IMR-90 (cell line): ENCODE data around the gene ABCA9. TPM values are rescaled to one million over a fixed set of nuclear protein-coding genes. Genes with fewer than 3 reads are reported as not detected.

Experiments used
- ATAC-seq: fragments of 200-7000 bp; cut with Tn5 transposase; 2 replicates; pipeline ENCODE4 v1.9.1; 2020; ENCODE audit warnings: low read depth, mild to moderate bottlenecking, moderate library complexity
- BruUV-seq: library from RNA; stranded (reverse); fragments of 400-500 nt; replicated peaks from 2 replicates; lab custom pipeline; 2021; lab: Mats Ljungman, UMichigan
- CTCF ChIA-PET: fragments of 300-600 bp; formaldehyde crosslinking; extraction: SDS; loops from one replicate; lab custom pipeline; 2021; ENCODE audit warnings: antibody characterized with exemption; lab: Yijun Ruan, JAX
- POLR2A ChIA-PET: fragments of 300-600 bp; sonication (Branson Sonifier 250); formaldehyde crosslinking; loops from one replicate; lab custom pipeline; 2022; ENCODE audit warnings: antibody characterized with exemption; ENCODE audit not compliant: unreplicated experiment; lab: Charles Lee
- DNase-seq: peaks from one replicate; pipeline ENCODE4 v3.0.0; 2013
- H2AFZ ChIP-seq: replicated peaks from 2 replicates; pipeline ENCODE3; 2013; ENCODE audit warnings: low read length, mild to moderate bottlenecking; ENCODE audit not compliant: poor library complexity
- H2AK5ac ChIP-seq: 2 replicates; pipeline ENCODE4 v1.6.1; 2013; ENCODE audit warnings: low read depth, low read length, inconsistent platforms
- H2AK9ac ChIP-seq: replicated peaks from 2 replicates; pipeline ENCODE3; 2013; ENCODE audit warnings: mild to moderate bottlenecking, low read depth, low read length, moderate library complexity; ENCODE audit not compliant: poor library complexity
- H2BK120ac ChIP-seq: 2 replicates; pipeline ENCODE4 v1.6.1; 2013; ENCODE audit warnings: low read depth, low read length, inconsistent platforms
- H2BK15ac ChIP-seq: 3 replicates; pipeline ENCODE4 v1.6.1; 2013; ENCODE audit warnings: low read depth, low read length, inconsistent platforms
- H2BK20ac ChIP-seq: 2 replicates; pipeline ENCODE4 v1.6.1; 2013; ENCODE audit warnings: low read depth, mild to moderate bottlenecking, inconsistent platforms, low read length, moderate library complexity
- H2BK5ac ChIP-seq: 2 replicates; pipeline ENCODE4 v1.6.1; 2013; ENCODE audit warnings: mild to moderate bottlenecking, low read depth, low read length, inconsistent platforms; ENCODE audit not compliant: poor library complexity, severe bottlenecking
- H3K14ac ChIP-seq: replicated peaks from 2 replicates; pipeline ENCODE4 v1.6.1; 2013; ENCODE audit warnings: low read depth, low read length, inconsistent platforms
- H3K18ac ChIP-seq: 2 replicates; pipeline ENCODE4 v1.6.1; 2013; ENCODE audit warnings: low read depth, low read length, control low read depth
- H3K23ac ChIP-seq: 2 replicates; pipeline ENCODE4 v1.6.1; 2013; ENCODE audit warnings: low read depth, low read length, inconsistent platforms
- H3K27ac ChIP-seq: 2 replicates; pipeline ENCODE4 v1.5.1; 2013; ENCODE audit warnings: mild to moderate bottlenecking, control low read depth, low read length; ENCODE audit not compliant: insufficient read depth
- H3K27me3 ChIP-seq: 2 replicates; pipeline ENCODE4 v1.6.1; 2013; ENCODE audit warnings: low read length; ENCODE audit not compliant: control insufficient read depth, insufficient read depth
- H3K36me3 ChIP-seq: 2 replicates; pipeline ENCODE4 v1.6.1; 2013; ENCODE audit warnings: low read length, mixed read lengths; ENCODE audit not compliant: control insufficient read depth, insufficient read depth
- H3K4ac ChIP-seq: 2 replicates; pipeline ENCODE4 v1.6.1; 2013; ENCODE audit warnings: low read depth, low read length, inconsistent platforms
- H3K4me1 ChIP-seq: 2 replicates; pipeline ENCODE4 v1.6.1; 2013; ENCODE audit warnings: low read length, mixed read lengths; ENCODE audit not compliant: control insufficient read depth, insufficient read depth
- H3K4me2 ChIP-seq: 2 replicates; pipeline ENCODE4 v1.6.1; 2013; ENCODE audit warnings: low read depth, mild to moderate bottlenecking, control low read depth, low read length, moderate library complexity
- H3K4me3 ChIP-seq: 2 replicates; pipeline ENCODE4 v1.5.1; 2013; ENCODE audit warnings: low read depth, mild to moderate bottlenecking, control low read depth, low read length, moderate library complexity; ENCODE audit not compliant: insufficient read depth
- H3K56ac ChIP-seq: 2 replicates; pipeline ENCODE4 v1.6.1; 2013; ENCODE audit warnings: low read length, inconsistent platforms; ENCODE audit not compliant: insufficient read depth; ENCODE audit errors: extremely low read depth
- H3K79me1 ChIP-seq, 2 experiments: 2 replicates each; pipeline ENCODE4 v1.6.1; 2013; ENCODE audit warnings: low read length in 2 of 2, inconsistent platforms in 1 of 2, low read depth in 1 of 2
- H3K9ac ChIP-seq: 2 replicates; pipeline ENCODE4 v1.6.1; 2013; ENCODE audit warnings: low read depth, low read length, control low read depth
- H3K9me1 ChIP-seq: 2 replicates; pipeline ENCODE4 v1.6.1; 2013; ENCODE audit warnings: low read length, inconsistent platforms; ENCODE audit not compliant: insufficient read depth
- H3K9me3 ChIP-seq: 2 replicates; pipeline ENCODE4 v1.6.1; 2013; ENCODE audit warnings: low read length; ENCODE audit not compliant: control insufficient read depth, insufficient read depth
- H4K20me1 ChIP-seq: 2 replicates; pipeline ENCODE4 v1.6.1; 2013; ENCODE audit warnings: low read length, inconsistent platforms; ENCODE audit not compliant: insufficient read depth
- H4K5ac ChIP-seq: 2 replicates; pipeline ENCODE4 v1.6.1; 2013; ENCODE audit warnings: mild to moderate bottlenecking, low read depth, low read length, control low read depth
- H4K8ac ChIP-seq, 2 experiments: 2 replicates each; pipeline ENCODE4 v1.6.1; 2013; ENCODE audit warnings: low read depth in 2 of 2, low read length in 2 of 2, control low read depth in 1 of 2, inconsistent platforms in 1 of 2
- H4K91ac ChIP-seq: 2 replicates; pipeline ENCODE4 v1.6.1; 2013; ENCODE audit warnings: low read depth, low read length, inconsistent platforms; ENCODE audit not compliant: insufficient read depth
- BHLHE40 ChIP-seq: fragments of 150-350 bp; IDR thresholded peaks from 2 replicates; pipeline ENCODE4 v1.6.1; 2016; ENCODE audit warnings: mild to moderate bottlenecking, low read depth, low read length
- CEBPB ChIP-seq: IDR thresholded peaks from 2 replicates; pipeline ENCODE4 v1.6.1; 2012; ENCODE audit warnings: low read depth, low read length, improper control_type of control experiment
- CHD1 ChIP-seq: IDR thresholded peaks from 2 replicates; pipeline ENCODE4 v1.6.1; 2012; ENCODE audit warnings: low read depth, low read length, improper control_type of control experiment
- CTCF ChIP-seq: conservative IDR thresholded peaks from 2 replicates; pipeline ENCODE4 v1.5.1; 2012; ENCODE audit warnings: mild to moderate bottlenecking, low read depth, low read length, improper control_type of control experiment
- ELK1 ChIP-seq: fragments of 150-350 bp; IDR thresholded peaks from 2 replicates; pipeline ENCODE4 v1.6.1; 2016; ENCODE audit warnings: low read depth, mild to moderate bottlenecking, low read length, moderate library complexity, borderline replicate concordance
- FOS ChIP-seq: fragments of 150-350 bp; IDR thresholded peaks from 2 replicates; pipeline ENCODE4 v1.6.1; 2016; ENCODE audit warnings: low read depth, low read length
- MAFK ChIP-seq: IDR thresholded peaks from 2 replicates; pipeline ENCODE4 v1.6.1; 2012; ENCODE audit warnings: low read depth, low read length, improper control_type of control experiment
- MAZ ChIP-seq: IDR thresholded peaks from 2 replicates; pipeline ENCODE4 v1.6.1; 2012; ENCODE audit warnings: low read depth, mild to moderate bottlenecking, low read length, improper control_type of control experiment, moderate library complexity, borderline replicate concordance
- MXI1 ChIP-seq: IDR thresholded peaks from 2 replicates; pipeline ENCODE4 v1.6.1; 2012; ENCODE audit warnings: low read depth, mild to moderate bottlenecking, low read length, moderate library complexity, borderline replicate concordance
- NFE2L2 ChIP-seq: fragments of 150-350 bp; IDR thresholded peaks from 2 replicates; pipeline ENCODE4 v1.6.1; 2016; ENCODE audit warnings: low read depth, mild to moderate bottlenecking, low read length
- POLR2A ChIP-seq: IDR thresholded peaks from 2 replicates; pipeline ENCODE4 v1.6.1; 2012; ENCODE audit warnings: mild to moderate bottlenecking, low read depth, low read length
- RAD21 ChIP-seq: IDR thresholded peaks from 2 replicates; pipeline ENCODE4 v1.6.1; 2012; ENCODE audit warnings: low read length, improper control_type of control experiment
- RCOR1 ChIP-seq: IDR thresholded peaks from 2 replicates; pipeline ENCODE4 v1.6.1; 2012; ENCODE audit warnings: mild to moderate bottlenecking, low read length, improper control_type of control experiment; ENCODE audit not compliant: insufficient replicate concordance
- RFX5 ChIP-seq: IDR thresholded peaks from 2 replicates; pipeline ENCODE4 v1.8.0; 2012; ENCODE audit warnings: low read depth, mild to moderate bottlenecking, low read length, moderate library complexity
- SMC3 ChIP-seq: fragments of 150-350 bp; IDR thresholded peaks from 2 replicates; pipeline ENCODE4 v1.6.1; 2016; ENCODE audit warnings: low read depth, mild to moderate bottlenecking, antibody characterized with exemption, low read length, moderate library complexity
- WGBS, 2 experiments: methylation state at CpG; one replicate each; pipeline versions ENCODE4 v1.1.5 to v1.1.7; 2013; ENCODE audit warnings: missing lambda C conversion rate in 2 of 2; ENCODE audit not compliant: insufficient read length in 1 of 2; ENCODE audit errors: extremely low coverage in 2 of 2; 5-methylcytosine and 5-hydroxymethylcytosine counted together
- dilution Hi-C: fragments of 300-500 bp; cut with HindIII; formaldehyde crosslinking; loops from one replicate; pipeline ENCODE4 v1.14.3; 2018; ENCODE audit warnings: low sequenced_read_pairs; ENCODE audit not compliant: unreplicated experiment
- in situ Hi-C: fragments of 300-500 bp; cut with MboI; formaldehyde crosslinking; loops from 3 replicates; pipeline ENCODE4 v1.14.3; 2019; ENCODE audit warnings: low sequenced_read_pairs, inconsistent platforms, mixed read lengths
- intact Hi-C: fragments of 100-400 bp; cut with micrococcal nuclease; formaldehyde crosslinking; loops from 2 replicates; pipeline ENCODE4 v1.10.0; 2022
- polyA plus RNA-seq, 3 experiments: library from polyadenylated mRNA; depleted of rRNA; stranded (reverse); fragments of >200 nt; gene quantifications; 2 replicates each; pipeline ENCODE4 v1.2.3, GENCODE V29; 2012; ENCODE audit warnings: low replicate concordance in 1 of 3
- total RNA-seq: library from RNA; depleted of rRNA; stranded (reverse); fragments of >200 nt; gene quantifications from 2 replicates; pipeline ENCODE4 v1.2.3, GENCODE V29; 2012
- TF ChIP-seq, protein P1 (sequence below): fragments of 150-350 bp; IDR thresholded peaks from 2 replicates; pipeline ENCODE4 v1.6.1; 2017; ENCODE audit warnings: mild to moderate bottlenecking, antibody characterized with exemption, low read length, low read depth

ABCA9 gene
- total and polyA plus RNA-seq, 2 of the 4 experiments (the other 2 are of a cell fraction) = under 0.01 TPM; not detected in 1

- Histone ChIP-seq H3K56ac (no peak overlapping the region), H3K4ac (no peak overlapping the region), H4K5ac (no peak overlapping the region), H3K4me2 (no peak overlapping the region), H2BK15ac (no peak overlapping the region), H3K9me3 (no peaks in the 10 kb centered on the region), H2BK20ac (no peak overlapping the region), H3K27me3 (no peaks in the 10 kb centered on the region), H3K36me3 (no peaks in the 10 kb centered on the region), H2AK9ac (no peak overlapping the region), H2AK5ac (no peak overlapping the region), H3K9me1 (no peaks in the 10 kb centered on the region), H2BK5ac (no peak overlapping the region), H4K8ac (no peak overlapping the region), H2AFZ (no peak overlapping the region), H3K79me1 (no peaks in the 10 kb centered on the region), H4K20me1 (no peaks in the 10 kb centered on the region), H3K27ac (no peak overlapping the region), H3K9ac (no peak overlapping the region), H2BK120ac (no peak overlapping the region), H4K91ac (no peak overlapping the region), H3K4me1 (no peaks in the 10 kb centered on the region), H3K23ac (no peak overlapping the region), H3K18ac (no peak overlapping the region), H3K4me3 (no peak overlapping the region), H3K14ac (no peak overlapping the region)
- intact Hi-C loops = loop anchor here (10.0 kb wide), 1 partner anchor 282 kb away; no protein-coding TSS in a partner anchor
- in situ Hi-C loops = no loop called here
- POLR2A ChIA-PET = no interaction called here
- CTCF ChIA-PET = interaction anchor here (1.0 kb wide), 1 partner anchor 31 kb away, joined by 3 read pairs; no protein-coding TSS in a partner anchor
- no peak for TF ChIP-seq MAZ
- no peak for TF ChIP-seq RCOR1
- TF ChIP-seq, protein P1, sequence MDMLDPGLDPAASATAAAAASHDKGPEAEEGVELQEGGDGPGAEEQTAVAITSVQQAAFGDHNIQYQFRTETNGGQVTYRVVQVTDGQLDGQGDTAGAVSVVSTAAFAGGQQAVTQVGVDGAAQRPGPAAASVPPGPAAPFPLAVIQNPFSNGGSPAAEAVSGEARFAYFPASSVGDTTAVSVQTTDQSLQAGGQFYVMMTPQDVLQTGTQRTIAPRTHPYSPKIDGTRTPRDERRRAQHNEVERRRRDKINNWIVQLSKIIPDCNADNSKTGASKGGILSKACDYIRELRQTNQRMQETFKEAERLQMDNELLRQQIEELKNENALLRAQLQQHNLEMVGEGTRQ = no peak
- no peak for TF ChIP-seq CHD1
- no peak for TF ChIP-seq MXI1
- TF ChIP-seq FOS = no peak
- TF ChIP-seq RFX5 = no peak
- TF ChIP-seq BHLHE40 = no peak
- no peak for TF ChIP-seq POLR2A
- no peak for TF ChIP-seq SMC3
- TF ChIP-seq MAFK = no peak
- TF ChIP-seq CEBPB = no peak
- no peak for TF ChIP-seq NFE2L2
- TF ChIP-seq RAD21 = no peak
- TF ChIP-seq ELK1 = no peak
- TF ChIP-seq CTCF = no peak
- dilution Hi-C loops = no loop called here
- ATAC-seq = no peak
- DNase-seq = no peak
- no TSS peak for BruUV-seq
- WGBS, 2 experiments = no CpG with 5 or more reads among the region's 1 CpG
Measured at GRCh38 chr17:69057280-69057679, 3.4 kb downstream of the ABCA9 start.
